Left cardiac atrium (tissue), 4 donors: ENCODE measurements around the gene CARD14. TPM values are rescaled to one million over a fixed set of nuclear protein-coding genes. Genes with fewer than 3 reads are reported as not detected.
"Not testable (repeated sequence)": the region's sequence is repeated elsewhere in the genome, so short reads cannot be mapped to it uniquely, and the experiment has no call there.

Experiments used
- ATAC-seq, 2 donors: fragments of 200-7000 bp; cut with Tn5 transposase; one replicate each; pipeline ENCODE4 v1.9.1; 2020; ENCODE audit warnings: mild to moderate bottlenecking in 2 of 2, moderate library complexity in 2 of 2
- DNase-seq: peaks from one replicate; pipeline ENCODE4 v3.0.0-alpha.2; 2020
- intact Hi-C, 2 donors: fragments of 100-400 bp; cut with DNase I; formaldehyde crosslinking; loops; one replicate each; pipeline versions ENCODE4 v1.14.1 to v1.15.1; 2022 to 2023
- total RNA-seq, 2 donors: library from RNA; stranded (reverse); fragmentation: NEBNext Ultra II Directional; extraction: Animal tissue kit (Norgen Biotek cat#: 25700); gene quantifications; one replicate each; pipeline ENCODE4 v1.2.1, GENCODE V29; 2021
- donor health status: DM: no; HTN: yes; CAD: no.
- donor health status: DM: no; HTN: yes; CAD: no; lungs with severe emphysema.
- donor health status: DM: yes; HTN: yes; CAD: no.
- donor health status: Dilated cardiomyopathy.

The CARD14 gene
- total RNA-seq, 2 donors from 2014 or later: not detected

- intact Hi-C loops: loop anchor here in 1 of 2 donors (5.0 kb wide), 1 partner anchor 44 kb away; the partner anchor contains the start of gene GAA
- ATAC-seq: peak; percentile 16 to 29
- no peak for DNase-seq
Observed at GRCh38 chr17:80146121-80147034, 23.5 kb upstream of the CARD14 start.

- ATAC-seq: peak; percentile 97 to 98
- intact Hi-C loops: loop anchor here in 1 of 2 donors (5.0 kb wide), 1 partner anchor 45 kb away; the partner anchor contains the start of gene GAA
- peak; percentile 99 for DNase-seq
Observed at GRCh38 chr17:80147035-80147822, 22.6 kb upstream of the CARD14 start, which contains the start of gene EIF4A3. TSS of gene EIF4A3 (minus strand) at chr17:80147128. CDS start at chr17:80146961, 167 bp downstream.

DNA sequence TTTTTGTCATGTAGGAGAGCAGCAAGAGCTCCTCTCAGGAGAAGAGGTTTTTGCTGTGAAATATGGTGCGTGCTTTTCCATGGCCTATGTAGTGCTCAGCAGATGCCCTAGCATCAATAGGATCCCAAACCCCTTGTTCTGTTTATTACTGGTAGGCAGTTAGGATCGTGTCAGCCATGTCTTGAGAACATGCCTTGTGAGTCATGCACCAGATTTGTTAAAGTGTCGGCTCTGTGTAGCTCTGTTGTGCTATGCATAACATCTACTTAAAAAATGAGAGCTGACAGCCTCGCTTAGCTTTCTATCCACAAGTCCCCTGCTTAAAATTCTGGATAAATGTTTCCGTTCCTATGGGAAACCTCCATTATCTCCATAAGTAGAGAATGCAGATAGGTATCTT is 18.5 kb upstream of the CARD14 start:
- ATAC-seq: no peak
- intact Hi-C loops: no loop called here

GRCh38 chr17:80152081-80152702 is 17.6 kb upstream of the CARD14 start:
- ATAC-seq (peak in 1 of 2 donors; percentile 51), DNase-seq (no peak)
- intact Hi-C loops: no loop called here

More for the DNA sequence above, 18.5 kb upstream of the CARD14 start:
- DNase-seq: no peak

- ATAC-seq: no peak
- intact Hi-C loops: no loop called here
- DNase-seq: no peak
Observed at GRCh38 chr17:80153004-80153403, 16.8 kb upstream of the CARD14 start.

- ATAC-seq (no peak), DNase-seq (no peak)
- intact Hi-C loops: no loop called here
Observed at GRCh38 chr17:80154166-80154565, 15.7 kb upstream of the CARD14 start.

DNA sequence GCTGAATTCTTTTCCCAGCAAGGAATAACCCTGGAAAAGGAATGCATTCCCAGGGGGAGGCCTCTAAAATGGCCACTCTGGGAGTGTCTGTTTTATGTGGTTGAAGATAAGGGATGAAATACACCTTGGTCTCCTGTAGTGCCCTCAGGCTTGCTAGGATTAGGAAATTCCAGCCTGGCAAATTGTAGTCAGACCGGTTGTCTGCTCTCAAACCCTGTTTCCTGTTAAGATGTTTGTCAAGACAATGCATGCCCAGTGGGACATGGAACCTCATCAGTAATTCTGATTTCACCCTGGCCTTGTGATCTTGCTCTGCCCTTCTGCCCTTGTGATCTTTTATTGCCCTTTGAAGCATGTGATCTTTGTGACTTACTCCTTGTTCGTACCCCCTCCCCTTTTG is 14.2 kb upstream of the CARD14 start:
- ATAC-seq, DNase-seq, intact Hi-C loops: not testable (repeated sequence)

DNA sequence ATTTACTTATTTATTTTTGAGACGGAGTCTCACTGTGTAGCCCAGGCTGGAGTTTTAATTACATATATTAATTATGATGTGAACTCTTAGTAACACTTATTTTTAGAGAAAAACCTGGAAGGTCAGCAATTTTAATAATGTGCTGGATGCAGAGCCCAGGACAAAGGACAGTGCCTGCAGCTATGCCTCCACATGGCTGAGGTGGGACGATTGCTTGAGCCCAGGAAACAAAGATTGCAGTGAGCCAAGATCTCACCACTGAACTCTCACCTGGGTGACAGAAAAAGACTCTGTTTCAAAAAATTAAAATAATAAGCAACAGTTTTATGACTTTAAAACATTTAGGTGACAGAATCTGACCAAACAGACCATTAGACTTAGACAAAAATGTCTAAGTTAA is 11.0 kb upstream of the CARD14 start:
- intact Hi-C loops: no loop called here
- ATAC-seq: no peak
- no peak for DNase-seq

DNA sequence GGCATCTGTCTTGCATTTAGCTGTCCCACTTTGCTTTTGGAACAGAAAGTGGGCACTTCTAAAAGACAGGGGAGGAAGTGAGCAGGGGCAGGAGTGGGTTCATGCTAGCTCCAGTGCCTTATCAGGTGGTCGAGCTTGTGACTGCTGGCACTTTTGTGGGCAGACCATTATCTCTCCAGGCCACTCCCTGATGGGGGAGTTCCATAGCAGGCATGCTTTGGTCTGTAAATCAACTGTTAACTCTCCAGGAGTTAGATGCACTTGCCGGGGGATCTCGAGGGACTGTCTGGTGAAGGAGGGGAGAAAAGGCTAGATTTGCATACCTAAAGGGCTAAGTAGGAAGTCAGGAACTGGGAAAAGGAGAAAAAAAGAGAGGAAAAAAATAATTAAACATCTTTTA is 9.3 kb upstream of the CARD14 start:
- ATAC-seq: peak in 1 of 2 donors; percentile 30
- no peak for DNase-seq
- intact Hi-C loops: no loop called here

DNA sequence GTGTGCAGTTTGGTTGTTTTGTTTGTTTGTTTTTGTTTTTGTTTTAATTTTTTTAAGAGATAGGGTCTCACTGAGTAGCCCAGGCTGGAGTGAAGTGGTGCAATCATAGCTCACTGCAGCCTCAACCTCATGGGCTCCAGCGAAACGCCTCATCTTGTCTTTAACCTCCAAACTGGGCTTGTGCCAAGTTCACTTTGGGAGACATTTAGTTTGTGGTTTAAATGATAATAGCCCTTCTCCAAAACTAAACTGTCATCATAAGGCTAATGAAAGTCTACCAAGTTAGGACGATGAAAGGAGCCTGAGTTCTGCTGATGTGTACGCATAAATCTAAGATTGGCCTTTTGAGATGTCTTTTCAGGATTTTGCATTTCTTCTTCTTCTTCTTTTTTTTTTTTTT is 6.5 kb upstream of the CARD14 start:
- no peak for DNase-seq
- intact Hi-C loops: no loop called here
- ATAC-seq: no peak

GRCh38 chr17:80164185-80164584 is 5.6 kb upstream of the CARD14 start:
- ATAC-seq (no peak), DNase-seq (no peak)
- intact Hi-C loops: no loop called here

DNA sequence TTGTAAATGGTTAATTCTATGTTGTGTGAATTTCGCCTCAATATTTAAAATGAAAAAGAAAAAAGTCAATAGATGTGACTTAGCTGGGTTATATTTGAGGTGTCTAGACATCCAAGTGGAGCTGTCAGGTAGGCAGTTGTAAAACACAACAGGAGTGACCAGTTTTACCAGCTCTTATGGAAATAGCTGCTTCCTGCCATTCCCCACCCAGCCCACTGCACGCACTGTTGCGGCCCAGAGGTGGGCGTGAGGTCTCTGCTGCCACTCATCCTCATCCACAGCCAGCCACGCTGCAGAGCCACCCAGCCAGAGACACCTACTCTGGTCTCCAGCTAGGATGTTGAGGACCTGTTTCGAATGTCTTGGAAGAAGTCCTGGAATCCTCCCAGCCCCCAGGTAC is 3.4 kb upstream of the CARD14 start:
- DNase-seq: no peak
- intact Hi-C loops: no loop called here
- ATAC-seq: no peak

DNA sequence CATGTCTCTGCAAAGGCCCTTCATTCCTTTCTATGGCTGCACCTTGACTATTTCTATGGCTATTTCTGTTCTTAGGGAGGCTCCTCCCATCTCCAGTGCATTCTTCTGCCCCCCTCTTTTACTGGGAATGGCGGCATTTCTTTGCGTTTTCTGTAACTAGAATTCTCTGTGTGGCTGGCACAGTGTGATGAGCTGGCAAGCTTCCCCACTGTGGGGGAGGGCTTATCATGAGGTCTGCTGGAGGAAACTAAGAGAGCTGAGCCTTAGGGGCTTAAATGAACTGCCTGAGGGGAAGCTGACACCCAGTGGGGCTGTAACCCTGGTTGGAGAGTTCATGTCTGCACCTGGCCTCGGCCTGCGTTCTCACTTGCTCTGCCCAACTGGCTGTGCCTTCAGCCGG is 1.5 kb upstream of the CARD14 start:
- DNase-seq: no peak
- peak in 1 of 2 donors; percentile 39 for ATAC-seq
- intact Hi-C loops: no loop called here

DNA sequence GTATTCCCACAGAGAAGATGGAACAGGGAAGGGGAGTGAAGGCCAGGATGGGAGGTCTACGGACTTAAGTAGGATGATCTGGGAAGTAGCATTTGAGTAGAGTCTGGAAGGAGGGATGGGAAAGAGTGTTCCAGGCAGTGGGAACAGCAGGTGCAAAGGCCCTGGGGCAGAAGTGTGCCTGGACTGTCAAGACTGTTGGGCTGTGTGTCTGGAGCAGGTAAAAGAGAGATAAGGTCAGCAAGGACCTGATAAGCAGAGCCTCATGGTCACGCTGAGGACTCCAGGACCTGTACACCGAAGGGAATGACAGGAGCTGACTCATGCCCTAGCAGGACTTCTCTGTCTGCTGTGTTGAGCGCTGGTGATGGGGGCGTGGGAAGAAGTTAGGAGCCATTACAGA is 723 bp upstream of the CARD14 start:
- no peak for ATAC-seq
- no peak for DNase-seq
- intact Hi-C loops: no loop called here

DNA sequence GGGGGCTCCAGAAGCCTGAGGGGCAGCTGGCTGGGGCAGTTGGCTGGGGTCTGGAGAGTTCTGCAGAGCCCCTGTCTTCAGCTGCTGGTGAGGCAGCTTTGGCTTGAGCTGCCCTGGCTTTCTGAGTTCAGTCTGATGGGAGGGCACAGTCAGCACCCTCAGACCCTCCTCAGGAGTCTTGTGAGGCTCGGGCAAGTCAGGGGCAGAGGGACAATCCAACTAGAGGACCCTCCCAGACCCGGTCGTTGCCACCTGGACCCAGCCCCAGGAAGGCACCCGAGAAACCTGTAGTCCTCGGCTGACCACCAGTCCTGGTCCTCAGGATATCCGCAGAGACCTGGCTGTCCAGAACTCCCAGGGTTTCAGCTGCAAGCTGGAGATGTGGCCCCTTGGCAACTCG is 1.9 kb downstream of the CARD14 start:
- intact Hi-C loops: no loop called here
- no peak for DNase-seq
- ATAC-seq: no peak

DNA sequence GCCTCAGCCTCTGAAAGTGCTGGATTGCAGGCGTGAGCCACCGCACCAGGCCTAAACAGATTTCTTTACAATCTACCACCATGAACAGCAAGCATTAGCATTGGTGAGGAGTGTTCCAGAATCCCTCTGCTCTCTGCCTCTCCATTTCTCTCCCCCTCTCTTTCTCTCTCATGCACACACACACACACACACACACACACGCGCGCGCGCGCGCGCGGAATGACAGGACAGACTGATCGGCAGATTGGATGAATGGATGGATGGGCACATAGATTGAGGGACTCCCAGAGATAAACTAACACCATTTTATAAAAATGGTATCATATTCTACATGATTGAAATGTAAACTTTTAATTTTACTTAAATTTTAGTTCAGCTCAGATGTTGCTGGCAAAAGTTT is 3.3 kb downstream of the CARD14 start:
- ATAC-seq: no peak
- no peak for DNase-seq

GRCh38 chr17:80173916-80174315 is 4.1 kb downstream of the CARD14 start:
- DNase-seq: no peak
- intact Hi-C loops: no loop called here
- ATAC-seq: no peak

More for the DNA sequence above, 3.3 kb downstream of the CARD14 start:
- intact Hi-C loops: no loop called here

DNA sequence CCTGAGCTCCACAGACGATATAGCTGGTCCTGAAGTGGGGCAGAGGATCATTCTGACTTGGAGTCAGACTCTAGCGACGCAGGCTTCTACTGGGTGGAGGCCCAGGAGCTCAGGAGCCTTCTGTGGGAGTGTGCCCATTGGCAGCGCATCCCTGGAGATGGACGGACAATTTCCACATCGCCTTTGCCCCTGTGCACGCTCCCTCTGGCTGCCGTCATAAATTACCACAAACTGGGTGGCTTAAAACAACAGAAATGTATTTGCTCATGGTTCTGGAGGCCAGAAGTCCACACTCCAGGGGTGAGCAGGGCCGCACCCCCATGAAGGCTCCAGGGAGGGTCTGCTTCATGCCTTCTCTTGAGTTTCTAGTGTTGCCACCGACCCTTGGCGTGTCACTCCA is 6.9 kb downstream of the CARD14 start:
- ATAC-seq: no peak
- intact Hi-C loops: no loop called here
- no peak for DNase-seq

DNA sequence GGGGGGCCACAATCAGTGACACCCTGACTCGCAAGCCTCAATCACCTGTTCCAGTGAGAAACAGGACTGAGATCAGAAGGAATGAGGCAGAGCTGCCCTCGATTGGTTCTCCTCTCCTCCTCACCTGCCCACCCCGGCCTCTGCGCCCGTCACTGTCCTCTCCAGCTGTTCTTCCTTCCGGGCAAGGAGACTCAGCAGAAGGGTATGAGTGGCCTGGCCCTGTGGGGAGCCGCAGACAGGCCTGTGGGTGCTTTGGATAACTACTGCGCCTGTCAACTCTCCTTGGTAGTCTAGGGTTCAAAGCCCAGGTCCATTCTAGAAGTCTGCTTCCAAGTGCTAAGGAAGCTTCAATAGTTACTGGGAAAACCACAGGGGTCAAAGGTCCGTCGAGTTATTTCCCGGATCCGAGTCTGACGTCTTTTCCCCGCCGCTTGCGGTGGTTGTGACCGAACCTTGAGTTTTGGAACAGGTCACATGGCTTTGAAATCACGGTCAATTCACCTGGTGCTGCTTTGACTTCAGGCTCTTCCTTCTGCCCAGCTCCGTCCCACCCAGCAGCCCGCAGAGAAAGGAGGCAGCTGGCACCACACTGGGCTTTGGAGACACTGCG is 8.3 kb downstream of the CARD14 start:
- ATAC-seq (no peak), DNase-seq (no peak)
- intact Hi-C loops: no loop called here
